C4-2B (cell line): ENCODE results near the gene CCR6.

Experiments
- H3K27ac ChIP-seq: fragments of 450-650 bp; 2 replicates; pipeline ENCODE4 v1.5.1; 2017
- CTCF ChIP-seq: fragments of 450-650 bp; conservative IDR thresholded peaks from 2 replicates; pipeline ENCODE4 v1.5.1; 2017; ENCODE audit warnings: mild to moderate bottlenecking
- ZFX ChIP-seq: fragments of 450-650 bp; IDR thresholded peaks from 2 replicates; pipeline ENCODE4 v1.6.1; 2017

The CCR6 gene

GRCh38 chr6:167119670-167120582 lies 3.0 kb upstream of the CCR6 start:
- H3K27ac ChIP-seq: no peak overlapping the region
- peak; percentile 34 for TF ChIP-seq CTCF
- TF ChIP-seq ZFX: no peak

- TF ChIP-seq CTCF: no peak
- no peak for TF ChIP-seq ZFX
- no peak overlapping the region for H3K27ac ChIP-seq
These were observed 2.4 kb upstream of the CCR6 start for GRCh38 chr6:167120583-167120903.

GRCh38 chr6:167121335-167121841 lies 1.5 kb upstream of the CCR6 start:
- TF ChIP-seq CTCF (no peak), ZFX (no peak)
- H3K27ac ChIP-seq: no peak overlapping the region

- H3K27ac ChIP-seq: no peak overlapping the region
- no peak for TF ChIP-seq CTCF
- TF ChIP-seq ZFX: no peak
These were observed 662 bp upstream of the CCR6 start for GRCh38 chr6:167122041-167122826.

GRCh38 chr6:167124753-167125152 lies 1.9 kb downstream of the CCR6 start:
- TF ChIP-seq CTCF (no peak), ZFX (no peak)
- no peak overlapping the region for H3K27ac ChIP-seq

GRCh38 chr6:167125410-167125809 lies 2.5 kb downstream of the CCR6 start:
- TF ChIP-seq ZFX (no peak), CTCF (no peak)
- no peak overlapping the region for H3K27ac ChIP-seq

- H3K27ac ChIP-seq: no peak overlapping the region
These were observed 3.0 kb downstream of the CCR6 start for GRCh38 chr6:167125855-167126349.

More at GRCh38 chr6:167125855-167126349, 3.0 kb downstream of the CCR6 start:
- TF ChIP-seq ZFX: no peak
- TF ChIP-seq CTCF: no peak
